Keratinocyte (primary cell): ENCODE results near the gene JHY. TPM values are rescaled to one million over a fixed set of nuclear protein-coding genes. Genes with fewer than 3 reads are reported as not detected.
A peak's percentile ranks its signal among the peaks of the same experiment; 100 is the strongest.

ENCODE experiments used
- DNase-seq: peaks from one replicate; pipeline ENCODE4 v3.0.0-alpha.2; 2011; ENCODE audit warnings: low read depth, missing footprints, low spot score
- FAIRE-seq: peaks from 2 replicates; lab custom pipeline; 2011; peaks lifted over from hg19 to GRCh38; lab: Jason Lieb, UNC
- H2AFZ ChIP-seq: 2 replicates; pipeline ENCODE4 v1.6.0; 2012; ENCODE audit warnings: low read length, control low read depth, inconsistent platforms; ENCODE audit not compliant: control insufficient read depth
- H3K27ac ChIP-seq: 2 replicates; pipeline ENCODE4 v1.5.1; 2011; ENCODE audit warnings: low read length; ENCODE audit not compliant: control insufficient read depth, insufficient read depth
- H3K27me3 ChIP-seq: 3 replicates; pipeline ENCODE4 v1.6.0; 2011; ENCODE audit warnings: low read length; ENCODE audit not compliant: control insufficient read depth, insufficient read depth; ENCODE audit errors: extremely low read depth
- H3K36me3 ChIP-seq, 2 experiments: 2 replicates in 1 of 2; 3 replicates in 1 of 2; pipeline ENCODE4 v1.5.1; 2011; ENCODE audit warnings: low read length in 2 of 2, mild to moderate bottlenecking in 1 of 2; ENCODE audit not compliant: control insufficient read depth in 2 of 2, insufficient read depth in 2 of 2; ENCODE audit errors: extremely low read depth in 1 of 2
- H3K4me1 ChIP-seq: 3 replicates; pipeline ENCODE4 v1.5.1; 2011; ENCODE audit warnings: low read length; ENCODE audit not compliant: control insufficient read depth, insufficient read depth; ENCODE audit errors: extremely low read depth
- H3K4me2 ChIP-seq: 3 replicates; pipeline ENCODE4 v1.6.0; 2011; ENCODE audit warnings: low read depth, low read length; ENCODE audit not compliant: control insufficient read depth, insufficient read depth; ENCODE audit errors: extremely low read depth
- H3K4me3 ChIP-seq, 3 experiments: fragments of 200-600 bp in 1 of 3; sonication (generic) in 1 of 3; 2 replicates in 2 of 3; 3 replicates in 1 of 3; pipeline ENCODE4 v1.5.1; 2011 to 2016; ENCODE audit warnings: low read length in 3 of 3, mild to moderate bottlenecking in 3 of 3, control low read depth in 2 of 3, inconsistent platforms in 1 of 3, low read depth in 1 of 3, mixed read lengths in 1 of 3, mixed run types in 1 of 3, moderate library complexity in 1 of 3; ENCODE audit not compliant: control insufficient read depth in 2 of 3, insufficient read depth in 2 of 3; ENCODE audit errors: extremely low read depth in 1 of 3
- H3K79me2 ChIP-seq: 2 replicates; pipeline ENCODE4 v1.6.0; 2012; ENCODE audit warnings: low read length; ENCODE audit not compliant: control insufficient read depth, insufficient read depth
- H3K9ac ChIP-seq: 3 replicates; pipeline ENCODE4 v1.6.0; 2011; ENCODE audit warnings: low read length; ENCODE audit not compliant: control insufficient read depth, insufficient read depth; ENCODE audit errors: extremely low read depth
- H3K9me1 ChIP-seq: 3 replicates; pipeline ENCODE4 v1.6.0; 2011; ENCODE audit warnings: low read length; ENCODE audit not compliant: control insufficient read depth, insufficient read depth; ENCODE audit errors: extremely low read depth
- H3K9me3 ChIP-seq: 2 replicates; pipeline ENCODE4 v1.5.1; 2012; ENCODE audit warnings: low read depth, low read length; ENCODE audit not compliant: control insufficient read depth
- H4K20me1 ChIP-seq: 3 replicates; pipeline ENCODE4 v1.6.0; 2011; ENCODE audit warnings: low read length; ENCODE audit not compliant: control insufficient read depth, insufficient read depth; ENCODE audit errors: extremely low read depth
- EZH2 ChIP-seq: IDR thresholded peaks from one replicate; pipeline ENCODE4 v1.6.1; 2012; ENCODE audit warnings: inconsistent platforms, mild to moderate bottlenecking, low read length, moderate library complexity
- dilution Hi-C: fragments of 300-500 bp; cut with MboI; formaldehyde crosslinking; loops from one replicate; pipeline ENCODE4 v1.7.0; 2020; ENCODE audit warnings: low sequenced_read_pairs; ENCODE audit not compliant: extremely low pct_ligation_motif_present
- polyA plus RNA-seq, 5 experiments: library from polyadenylated mRNA; depleted of rRNA in 3 of 5; stranded (reverse) in 3 of 5; stranded (forward) in 1 of 5; unstranded in 1 of 5; fragments of >200 nt; gene quantifications; 1 replicate in 1 of 5; 2 replicates in 3 of 5; 3 replicates in 1 of 5; pipeline versions ENCODE4 v1.2.1 to v1.2.3, GENCODE V29; 2011 to 2012; ENCODE audit warnings: missing spikeins in 2 of 5, low read depth in 1 of 5, low replicate concordance in 1 of 5
- TF ChIP-seq, protein P1 (sequence below), 3 experiments: IDR thresholded peaks in 1 of 3; conservative IDR thresholded peaks in 1 of 3; optimal IDR thresholded peaks in 1 of 3; 2 replicates in 2 of 3; 3 replicates in 1 of 3; pipeline versions ENCODE3 to v1.5.1; 2011; ENCODE audit warnings: low read length in 3 of 3, mild to moderate bottlenecking in 3 of 3, moderate library complexity in 2 of 3, control low read depth in 1 of 3, inconsistent platforms in 1 of 3; ENCODE audit not compliant: insufficient read depth in 2 of 3; ENCODE audit errors: extremely low read depth in 1 of 3

The JHY gene
- polyA plus RNA-seq, 1 donor (not counting 4 experiments of a cell fraction or from before 2014, with no cell fraction given), result 3.9 TPM

DNA sequence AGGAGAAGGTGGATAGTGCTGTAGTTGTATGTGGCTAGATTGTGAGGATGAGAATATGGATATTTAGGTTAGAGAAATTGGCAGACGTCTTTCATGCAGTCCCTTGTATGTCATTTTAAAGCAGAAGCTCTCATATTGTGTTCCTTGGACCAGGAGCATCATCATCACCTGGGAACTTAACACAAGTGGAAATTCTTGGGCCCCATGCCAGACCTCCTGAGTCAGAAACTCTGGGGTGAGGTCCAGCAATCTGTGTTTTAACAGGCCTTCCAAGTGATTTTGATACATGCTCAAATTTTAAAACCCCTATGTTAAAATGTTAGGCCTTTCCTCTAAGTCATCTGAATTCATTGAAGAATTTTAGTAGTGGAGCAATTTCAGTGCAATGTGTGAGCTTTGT is 34.8 kb downstream of the JHY start:
- Histone ChIP-seq H3K4me2 (no peak overlapping the region), H2AFZ (no peak overlapping the region), H3K27me3 (no peaks in the 10 kb centered on the region), H3K9ac (no peak overlapping the region), H3K36me3 (no peaks in the 10 kb centered on the region), H3K4me3 (no peak overlapping the region), H3K9me3 (no peaks in the 10 kb centered on the region), H3K4me1 (no peaks in the 10 kb centered on the region), H3K79me2 (no peaks in the 10 kb centered on the region), H3K27ac (no peak overlapping the region), H4K20me1 (no peaks in the 10 kb centered on the region), H3K9me1 (no peaks in the 10 kb centered on the region)
- no peak for DNase-seq
- TF ChIP-seq EZH2, result no peak
- TF ChIP-seq, protein P1, sequence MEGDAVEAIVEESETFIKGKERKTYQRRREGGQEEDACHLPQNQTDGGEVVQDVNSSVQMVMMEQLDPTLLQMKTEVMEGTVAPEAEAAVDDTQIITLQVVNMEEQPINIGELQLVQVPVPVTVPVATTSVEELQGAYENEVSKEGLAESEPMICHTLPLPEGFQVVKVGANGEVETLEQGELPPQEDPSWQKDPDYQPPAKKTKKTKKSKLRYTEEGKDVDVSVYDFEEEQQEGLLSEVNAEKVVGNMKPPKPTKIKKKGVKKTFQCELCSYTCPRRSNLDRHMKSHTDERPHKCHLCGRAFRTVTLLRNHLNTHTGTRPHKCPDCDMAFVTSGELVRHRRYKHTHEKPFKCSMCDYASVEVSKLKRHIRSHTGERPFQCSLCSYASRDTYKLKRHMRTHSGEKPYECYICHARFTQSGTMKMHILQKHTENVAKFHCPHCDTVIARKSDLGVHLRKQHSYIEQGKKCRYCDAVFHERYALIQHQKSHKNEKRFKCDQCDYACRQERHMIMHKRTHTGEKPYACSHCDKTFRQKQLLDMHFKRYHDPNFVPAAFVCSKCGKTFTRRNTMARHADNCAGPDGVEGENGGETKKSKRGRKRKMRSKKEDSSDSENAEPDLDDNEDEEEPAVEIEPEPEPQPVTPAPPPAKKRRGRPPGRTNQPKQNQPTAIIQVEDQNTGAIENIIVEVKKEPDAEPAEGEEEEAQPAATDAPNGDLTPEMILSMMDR (optimal IDR thresholded peaks at IDR 0.05 in 1 of 3, IDR thresholded peaks at IDR 0.05 in 1 of 3, conservative IDR thresholded peaks at IDR 0.05 in 1 of 3; ENCODE audit: extremely low read depth in 1 of 3, insufficient read depth in 2 of 3, low read length in 3 of 3), result no peak
- dilution Hi-C loops, result no loop called here
- FAIRE-seq, result peak; percentile 58

DNA sequence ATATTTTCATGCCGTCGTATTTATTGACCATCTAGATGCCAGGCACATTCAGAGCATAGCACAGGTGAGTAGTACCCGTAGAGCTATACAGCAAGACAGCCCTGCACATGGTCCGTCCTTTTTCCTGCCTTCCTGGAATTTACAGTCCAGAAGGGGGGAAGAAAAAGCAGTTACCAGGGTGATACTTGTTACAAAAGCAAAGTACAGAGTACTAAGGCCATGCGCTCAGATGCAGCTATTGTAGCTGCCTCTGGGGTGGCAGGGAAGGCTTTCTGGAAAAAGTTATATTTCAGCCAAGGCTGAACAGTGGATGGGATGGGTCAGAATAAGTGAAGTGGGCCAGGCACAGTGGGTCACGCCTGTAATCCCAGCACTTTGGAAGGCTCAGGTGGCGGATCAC is 36.2 kb downstream of the JHY start:
- H3K36me3 ChIP-seq, result no peaks in the 10 kb centered on the region
- H3K27ac ChIP-seq, result no peak overlapping the region
- DNase-seq (no peak), FAIRE-seq (no peak)
- no peaks in the 10 kb centered on the region for H3K9me1 ChIP-seq
- no peak overlapping the region for H3K4me3 ChIP-seq
- H3K9ac ChIP-seq, result no peak overlapping the region
- dilution Hi-C loops, result no loop called here
- H3K27me3 ChIP-seq, result no peaks in the 10 kb centered on the region
- no peaks in the 10 kb centered on the region for H4K20me1 ChIP-seq
- H3K4me2 ChIP-seq, result no peak overlapping the region
- TF ChIP-seq, protein P1 (optimal IDR thresholded peaks at IDR 0.05 in 1 of 3, IDR thresholded peaks at IDR 0.05 in 1 of 3, conservative IDR thresholded peaks at IDR 0.05 in 1 of 3; ENCODE audit: extremely low read depth in 1 of 3, insufficient read depth in 2 of 3, low read length in 3 of 3), result no peak
- TF ChIP-seq EZH2, result no peak
- no peaks in the 10 kb centered on the region for H3K4me1 ChIP-seq
- no peaks in the 10 kb centered on the region for H3K9me3 ChIP-seq
- H2AFZ ChIP-seq, result no peak overlapping the region
- H3K79me2 ChIP-seq, result no peaks in the 10 kb centered on the region
